Neural progenitor cell (in vitro differentiated cells): ENCODE measurements around the gene SPON1. TPM values are rescaled to one million over a fixed set of nuclear protein-coding genes. Genes with fewer than 3 reads are reported as not detected.
A peak's percentile ranks its signal among the peaks of the same experiment; 100 is the strongest.

Experiments used
- DNase-seq: peaks from one replicate; pipeline ENCODE4 v3.0.0-alpha.2; 2016; ENCODE audit warnings: low spot score
- H2AFZ ChIP-seq: fragments of 200-600 bp; sonication (generic); replicated peaks from 2 replicates; pipeline ENCODE4 v1.6.1; 2016; ENCODE audit warnings: antibody characterized with exemption
- H3F3A ChIP-seq: fragments of 200-600 bp; sonication (generic); 2 replicates; pipeline ENCODE4 v1.6.1; 2016; ENCODE audit warnings: antibody characterized with exemption, low read depth
- H3K27ac ChIP-seq: fragments of 200-600 bp; sonication (generic); 2 replicates; pipeline ENCODE4 v1.5.1; 2016; ENCODE audit warnings: mild to moderate bottlenecking
- H3K27me3 ChIP-seq: fragments of 200-600 bp; sonication (generic); 2 replicates; pipeline ENCODE4 v1.6.1; 2016; ENCODE audit warnings: mild to moderate bottlenecking, moderate library complexity
- H3K36me3 ChIP-seq: fragments of 200-600 bp; sonication (generic); 2 replicates; pipeline ENCODE4 v1.5.1; 2016
- H3K4me1 ChIP-seq: fragments of 200-600 bp; sonication (generic); 2 replicates; pipeline ENCODE4 v1.6.1; 2016; ENCODE audit warnings: mixed run types
- H3K4me2 ChIP-seq: fragments of 200-600 bp; sonication (generic); 2 replicates; pipeline ENCODE4 v1.6.1; 2016
- H3K4me3 ChIP-seq: fragments of 200-600 bp; sonication (generic); 2 replicates; pipeline ENCODE4 v1.5.1; 2016
- H3K79me2 ChIP-seq: fragments of 200-600 bp; sonication (generic); 2 replicates; pipeline ENCODE4 v1.6.1; 2016; ENCODE audit warnings: low read depth
- H3K9ac ChIP-seq: fragments of 200-600 bp; sonication (generic); 2 replicates; pipeline ENCODE4 v1.6.1; 2016
- H3K9me3 ChIP-seq: fragments of 200-600 bp; sonication (generic); 2 replicates; pipeline ENCODE4 v1.5.1; 2016; ENCODE audit warnings: low read depth
- H4K20me1 ChIP-seq: fragments of 200-600 bp; sonication (generic); 2 replicates; pipeline ENCODE4 v1.6.1; 2016; ENCODE audit warnings: low read depth
- H3K27ac Mint-ChIP-seq: 3 replicates; pipeline ENCODE4 v1.8.0; 2021; ENCODE audit warnings: mixed read lengths
- H3K27me3 Mint-ChIP-seq: 2 replicates; pipeline ENCODE4 v1.8.0; 2022; ENCODE audit warnings: low read depth, mild to moderate bottlenecking, inconsistent platforms, moderate library complexity, mixed read lengths; ENCODE audit not compliant: insufficient read depth
- H3K36me3 Mint-ChIP-seq: 3 replicates; pipeline ENCODE4 v1.8.0; 2021; ENCODE audit warnings: mixed read lengths
- H3K4me1 Mint-ChIP-seq: 3 replicates; pipeline ENCODE4 v1.8.0; 2021; ENCODE audit warnings: mixed read lengths
- H3K4me3 Mint-ChIP-seq: 3 replicates; pipeline ENCODE4 v1.8.0; 2021; ENCODE audit warnings: mild to moderate bottlenecking, moderate library complexity, mixed read lengths
- H3K9me3 Mint-ChIP-seq: 3 replicates; pipeline ENCODE4 v1.8.0; 2020; ENCODE audit warnings: mixed read lengths
- CTCF ChIP-seq: fragments of 200-600 bp; sonication (generic); IDR thresholded peaks from 2 replicates; pipeline ENCODE4 v1.5.1; 2017; ENCODE audit warnings: antibody characterized with exemption, mild to moderate bottlenecking
- EZH2 ChIP-seq: fragments of 200-600 bp; sonication (generic); IDR thresholded peaks from 2 replicates; pipeline ENCODE4 v1.6.1; 2017; ENCODE audit warnings: antibody characterized with exemption, mild to moderate bottlenecking, moderate library complexity
- EZH2phosphoT487 ChIP-seq: fragments of 200-600 bp; sonication (generic); IDR thresholded peaks from 2 replicates; pipeline ENCODE4 v1.6.1; 2017; ENCODE audit warnings: antibody characterized with exemption
- total RNA-seq: library from RNA; depleted of rRNA; stranded (reverse); fragments of >200 nt; gene quantifications from 2 replicates; pipeline ENCODE4 v1.2.3, GENCODE V29; 2015; ENCODE audit warnings: low replicate concordance

The SPON1 gene
- total RNA-seq, 1 donor from 2014 or later: 35.4 TPM

DNA sequence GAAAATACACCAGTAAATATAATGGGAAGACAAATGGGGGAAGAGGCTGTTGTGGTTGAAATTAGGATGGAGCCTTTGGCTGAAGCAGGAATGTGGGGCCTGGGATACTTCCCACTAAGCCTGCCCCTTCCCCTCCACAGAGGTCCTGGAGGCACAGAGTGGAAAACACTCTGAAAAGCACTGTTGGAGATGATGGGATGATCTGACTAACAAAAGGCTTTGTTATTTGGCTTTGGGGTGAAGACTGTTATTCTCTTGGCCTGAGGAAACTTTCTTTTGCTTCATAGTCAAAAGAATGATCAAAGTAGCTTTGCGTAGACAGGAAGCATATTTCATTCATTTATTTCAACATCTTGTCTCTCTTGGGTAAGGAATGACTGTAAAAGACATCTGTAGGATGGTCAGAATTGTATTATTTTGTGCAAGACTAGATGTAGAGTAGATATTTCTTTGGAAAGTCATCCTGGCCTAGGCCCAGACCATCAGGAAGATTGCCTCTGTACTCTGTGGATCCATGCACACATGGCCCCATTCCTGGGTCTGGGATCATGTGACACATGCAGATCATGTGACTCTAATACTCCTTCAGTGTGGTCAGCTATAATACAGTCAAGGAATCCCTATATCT, 111.4 kb downstream of the SPON1 start:
- Mint-ChIP-seq H3K27me3 (peaks cover 2% of the 10 kb centered on the region), H3K4me3 (no peak overlapping the region), H3K9me3 (no peaks in the 10 kb centered on the region), H3K27ac (peak overlapping the region; percentile 14), H3K36me3 (no peaks in the 10 kb centered on the region), H3K4me1 (peaks cover 11% of the 10 kb centered on the region)
- H3F3A ChIP-seq: peaks cover 27% of the 10 kb centered on the region
- peak overlapping the region; percentile 59 for H2AFZ ChIP-seq
- H3K4me1 ChIP-seq: peaks cover 30% of the 10 kb centered on the region
- no peak overlapping the region for H3K4me3 ChIP-seq
- H3K27me3 ChIP-seq: no peaks in the 10 kb centered on the region
- DNase-seq: peak; percentile 49
- H3K9me3 ChIP-seq: no peaks in the 10 kb centered on the region
- H3K27ac ChIP-seq: peak overlapping the region; percentile 54
- no peak for TF ChIP-seq EZH2
- TF ChIP-seq CTCF: no peak
- no peak for TF ChIP-seq EZH2phosphoT487
- no peak overlapping the region for H3K9ac ChIP-seq
- no peaks in the 10 kb centered on the region for H3K79me2 ChIP-seq
- peak overlapping the region; percentile 29 for H3K4me2 ChIP-seq
- H3K36me3 ChIP-seq: no peaks in the 10 kb centered on the region
- no peaks in the 10 kb centered on the region for H4K20me1 ChIP-seq

DNA sequence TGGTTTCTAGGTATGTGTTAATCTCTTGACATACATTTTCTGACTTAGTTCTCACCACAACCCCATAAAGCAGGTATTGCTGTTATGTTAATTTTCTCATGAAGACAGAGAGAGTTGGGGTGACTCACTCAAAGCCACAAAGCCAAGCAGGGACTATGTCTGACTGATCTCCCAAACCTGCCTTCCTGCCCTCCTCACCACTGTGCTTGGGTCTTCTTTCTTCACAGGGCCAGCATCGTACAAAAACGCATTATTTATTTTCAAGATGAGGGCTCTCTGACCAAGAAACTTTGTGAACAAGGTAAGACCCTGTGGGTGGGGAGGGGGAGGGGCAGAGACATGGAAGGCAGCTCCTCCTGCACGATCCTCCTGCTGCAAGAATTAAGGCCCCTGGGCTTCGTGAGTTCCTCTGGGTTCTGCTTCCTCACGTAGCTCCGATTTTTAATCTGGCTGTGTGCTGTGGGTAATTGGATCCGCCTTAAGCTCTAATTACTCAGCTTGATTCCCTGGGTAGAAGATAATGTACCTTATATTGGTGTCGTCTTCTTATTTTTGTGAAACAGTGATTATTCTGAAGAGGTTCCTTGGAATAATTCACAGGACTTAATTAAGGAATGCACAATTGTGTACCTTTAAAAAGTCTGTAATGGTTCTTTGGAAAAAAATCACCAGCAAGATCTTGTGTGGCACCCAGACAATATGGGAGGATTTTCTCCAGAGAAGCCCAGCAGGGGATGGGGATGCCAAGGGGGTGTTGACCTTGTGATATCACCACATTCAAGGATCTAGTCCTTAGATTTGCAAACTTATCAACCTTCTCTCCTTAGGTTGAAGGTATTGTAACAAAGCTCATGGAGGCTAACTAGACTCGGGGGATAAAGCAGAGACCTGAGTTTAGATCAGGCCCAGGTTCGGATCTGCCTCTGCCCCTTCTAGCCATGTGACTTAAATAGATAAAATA, 112.9 kb downstream of the SPON1 start:
- peaks cover 11% of the 10 kb centered on the region for H3K4me1 Mint-ChIP-seq
- H3K27ac Mint-ChIP-seq: no peak overlapping the region
- H3K4me2 ChIP-seq: peak overlapping the region; percentile 7
- H3K27me3 ChIP-seq: no peaks in the 10 kb centered on the region
- H3K4me1 ChIP-seq: peaks cover 30% of the 10 kb centered on the region
- H3K79me2 ChIP-seq: no peaks in the 10 kb centered on the region
- no peak overlapping the region for H2AFZ ChIP-seq
- H3K9ac ChIP-seq: no peak overlapping the region
- H3K27me3 Mint-ChIP-seq: peaks cover 4% of the 10 kb centered on the region
- no peaks in the 10 kb centered on the region for H3K36me3 Mint-ChIP-seq
- H3K27ac ChIP-seq: no peak overlapping the region
- no peaks in the 10 kb centered on the region for H3K36me3 ChIP-seq
- no peaks in the 10 kb centered on the region for H3K9me3 ChIP-seq
- H3K4me3 ChIP-seq: no peak overlapping the region
- H4K20me1 ChIP-seq: no peaks in the 10 kb centered on the region
- H3K4me3 Mint-ChIP-seq: no peak overlapping the region
- TF ChIP-seq CTCF: no peak
- no peak for TF ChIP-seq EZH2
- no peak for TF ChIP-seq EZH2phosphoT487
- peaks cover 27% of the 10 kb centered on the region for H3F3A ChIP-seq
- no peaks in the 10 kb centered on the region for H3K9me3 Mint-ChIP-seq
- DNase-seq: peak; percentile 42

GRCh38 chr11:14079011-14079410, 116.5 kb downstream of the SPON1 start:
- Histone ChIP-seq H3K4me1 (peaks cover 31% of the 10 kb centered on the region), H3K4me3 (no peak overlapping the region), H3K9ac (no peak overlapping the region), H3K79me2 (no peaks in the 10 kb centered on the region), H3K9me3 (no peaks in the 10 kb centered on the region), H3K36me3 (no peaks in the 10 kb centered on the region), H2AFZ (no peak overlapping the region), H4K20me1 (no peaks in the 10 kb centered on the region), H3K4me2 (no peak overlapping the region), H3K27me3 (no peaks in the 10 kb centered on the region), H3K27ac (no peak overlapping the region), H3F3A (peaks cover 26% of the 10 kb centered on the region)
- peaks cover 4% of the 10 kb centered on the region for H3K27me3 Mint-ChIP-seq
- no peak overlapping the region for H3K4me3 Mint-ChIP-seq
- TF ChIP-seq EZH2phosphoT487 (no peak), CTCF (no peak), EZH2 (no peak)
- H3K9me3 Mint-ChIP-seq: no peaks in the 10 kb centered on the region
- H3K4me1 Mint-ChIP-seq: peaks cover 17% of the 10 kb centered on the region
- no peak for DNase-seq
- H3K27ac Mint-ChIP-seq: no peak overlapping the region
- H3K36me3 Mint-ChIP-seq: no peaks in the 10 kb centered on the region
